IPS-NIHi7 (cell line): ENCODE measurements around the gene ZNF423.

Source experiments
- DNase-seq: peaks from one replicate; pipeline ENCODE4 v3.0.0; 2012; ENCODE audit warnings: mixed read lengths; ENCODE audit errors: extremely low spot score

ZNF423 gene

GRCh38 chr16:49643429-49644144, 212.3 kb downstream of the ZNF423 start:
- no peak for DNase-seq

- no peak for DNase-seq
Observed at GRCh38 chr16:49641250-49641649, 214.7 kb downstream of the ZNF423 start.

GRCh38 chr16:49640581-49640980, 215.3 kb downstream of the ZNF423 start:
- DNase-seq, result no peak

GRCh38 chr16:49639739-49640431, 216.0 kb downstream of the ZNF423 start:
- DNase-seq, result peak; percentile 64

GRCh38 chr16:49638673-49639610, 217.0 kb downstream of the ZNF423 start:
- DNase-seq, result no peak

GRCh38 chr16:49637933-49638672, 217.8 kb downstream of the ZNF423 start:
- no peak for DNase-seq

- no peak for DNase-seq
Observed at GRCh38 chr16:49637511-49637910, 218.4 kb downstream of the ZNF423 start.

- DNase-seq, result no peak
Observed at GRCh38 chr16:49636608-49637007, 219.3 kb downstream of the ZNF423 start.

GRCh38 chr16:49635591-49636581, 220.0 kb downstream of the ZNF423 start:
- DNase-seq, result no peak

- DNase-seq, result no peak
Observed at GRCh38 chr16:49635009-49635350, 220.9 kb downstream of the ZNF423 start.

- no peak for DNase-seq
Observed at GRCh38 chr16:49634235-49635008, 221.5 kb downstream of the ZNF423 start.

GRCh38 chr16:49632795-49633184, 223.1 kb downstream of the ZNF423 start:
- DNase-seq, result no peak

GRCh38 chr16:49632086-49632794, 223.7 kb downstream of the ZNF423 start:
- DNase-seq, result no peak

GRCh38 chr16:49631187-49632041, 224.5 kb downstream of the ZNF423 start:
- no peak for DNase-seq

- no peak for DNase-seq
Observed at GRCh38 chr16:49630783-49631182, 225.1 kb downstream of the ZNF423 start.

GRCh38 chr16:49629851-49630250, 226.1 kb downstream of the ZNF423 start:
- no peak for DNase-seq

- no peak for DNase-seq
Observed at GRCh38 chr16:49628148-49628547, 227.8 kb downstream of the ZNF423 start.
